ENCODE measurements around the gene MVK. TPM values are rescaled to one million over a fixed set of nuclear protein-coding genes. Genes with fewer than 3 reads are reported as not detected.

The MVK gene
- total and polyA plus RNA-seq, 2 experiments from 2014 or later, result 16.7 to 40.1 TPM

DNA sequence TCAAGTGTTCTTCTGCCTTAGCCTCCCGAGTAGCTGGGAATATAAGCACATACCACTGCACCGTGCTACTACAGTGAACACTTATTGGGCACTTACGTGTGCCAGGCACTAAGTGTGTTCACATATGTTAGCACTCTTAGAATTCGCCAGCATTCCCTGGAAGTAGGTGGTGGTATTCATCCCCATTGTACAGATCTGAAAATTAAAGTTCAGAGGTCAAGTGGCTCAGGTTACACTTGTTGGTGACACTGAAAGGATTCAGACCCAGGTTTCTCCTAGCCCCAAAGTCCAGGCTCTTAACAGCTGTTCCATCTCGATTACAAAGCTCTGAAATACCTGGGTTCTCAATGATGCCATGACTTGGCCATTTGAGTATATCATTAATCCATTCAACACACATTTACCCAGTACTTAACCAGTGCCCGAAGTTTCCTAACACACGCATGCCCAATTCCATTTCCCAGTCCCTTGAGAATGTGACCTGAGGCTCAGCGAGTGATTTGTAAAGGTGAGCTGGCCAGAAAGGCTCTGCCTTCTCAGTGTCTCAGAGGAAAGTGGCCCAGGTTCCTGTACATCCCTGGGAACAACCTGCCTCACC, 4.8 kb downstream of the MVK start:
- H3K27me3 Mint-ChIP-seq (ENCODE audit: insufficient read depth, low read depth, poor library complexity), result peaks cover 7% of the 10 kb centered on the region
- no peak for ATAC-seq
- Histone ChIP-seq H3K4me1 (ENCODE audit: insufficient read depth) (peaks cover 10% of the 10 kb centered on the region; the same call in 1 of the 2 replicates), H3K4me2 (no peak overlapping the region), H3K79me2 (replicated peaks; ENCODE audit: insufficient read depth) (peaks cover 25% of the 10 kb centered on the region), H3K4me3 (no peak overlapping the region), H3F3A (replicated peaks; ENCODE audit: low read depth) (no peaks in the 10 kb centered on the region), H2AFZ (no peak overlapping the region), H3K36me3 (ENCODE audit: insufficient read depth) (peaks cover 21% of the 10 kb centered on the region), H3K9me2 (ENCODE audit: insufficient read depth) (no peaks in the 10 kb centered on the region), H3K27me3 (ENCODE audit: insufficient read depth) (no peaks in the 10 kb centered on the region), H3K27ac (ENCODE audit: low read depth) (no peak overlapping the region), H4K20me1 (replicated peaks; ENCODE audit: insufficient read depth) (no peaks in the 10 kb centered on the region)
- TF ChIP-seq, protein P1, sequence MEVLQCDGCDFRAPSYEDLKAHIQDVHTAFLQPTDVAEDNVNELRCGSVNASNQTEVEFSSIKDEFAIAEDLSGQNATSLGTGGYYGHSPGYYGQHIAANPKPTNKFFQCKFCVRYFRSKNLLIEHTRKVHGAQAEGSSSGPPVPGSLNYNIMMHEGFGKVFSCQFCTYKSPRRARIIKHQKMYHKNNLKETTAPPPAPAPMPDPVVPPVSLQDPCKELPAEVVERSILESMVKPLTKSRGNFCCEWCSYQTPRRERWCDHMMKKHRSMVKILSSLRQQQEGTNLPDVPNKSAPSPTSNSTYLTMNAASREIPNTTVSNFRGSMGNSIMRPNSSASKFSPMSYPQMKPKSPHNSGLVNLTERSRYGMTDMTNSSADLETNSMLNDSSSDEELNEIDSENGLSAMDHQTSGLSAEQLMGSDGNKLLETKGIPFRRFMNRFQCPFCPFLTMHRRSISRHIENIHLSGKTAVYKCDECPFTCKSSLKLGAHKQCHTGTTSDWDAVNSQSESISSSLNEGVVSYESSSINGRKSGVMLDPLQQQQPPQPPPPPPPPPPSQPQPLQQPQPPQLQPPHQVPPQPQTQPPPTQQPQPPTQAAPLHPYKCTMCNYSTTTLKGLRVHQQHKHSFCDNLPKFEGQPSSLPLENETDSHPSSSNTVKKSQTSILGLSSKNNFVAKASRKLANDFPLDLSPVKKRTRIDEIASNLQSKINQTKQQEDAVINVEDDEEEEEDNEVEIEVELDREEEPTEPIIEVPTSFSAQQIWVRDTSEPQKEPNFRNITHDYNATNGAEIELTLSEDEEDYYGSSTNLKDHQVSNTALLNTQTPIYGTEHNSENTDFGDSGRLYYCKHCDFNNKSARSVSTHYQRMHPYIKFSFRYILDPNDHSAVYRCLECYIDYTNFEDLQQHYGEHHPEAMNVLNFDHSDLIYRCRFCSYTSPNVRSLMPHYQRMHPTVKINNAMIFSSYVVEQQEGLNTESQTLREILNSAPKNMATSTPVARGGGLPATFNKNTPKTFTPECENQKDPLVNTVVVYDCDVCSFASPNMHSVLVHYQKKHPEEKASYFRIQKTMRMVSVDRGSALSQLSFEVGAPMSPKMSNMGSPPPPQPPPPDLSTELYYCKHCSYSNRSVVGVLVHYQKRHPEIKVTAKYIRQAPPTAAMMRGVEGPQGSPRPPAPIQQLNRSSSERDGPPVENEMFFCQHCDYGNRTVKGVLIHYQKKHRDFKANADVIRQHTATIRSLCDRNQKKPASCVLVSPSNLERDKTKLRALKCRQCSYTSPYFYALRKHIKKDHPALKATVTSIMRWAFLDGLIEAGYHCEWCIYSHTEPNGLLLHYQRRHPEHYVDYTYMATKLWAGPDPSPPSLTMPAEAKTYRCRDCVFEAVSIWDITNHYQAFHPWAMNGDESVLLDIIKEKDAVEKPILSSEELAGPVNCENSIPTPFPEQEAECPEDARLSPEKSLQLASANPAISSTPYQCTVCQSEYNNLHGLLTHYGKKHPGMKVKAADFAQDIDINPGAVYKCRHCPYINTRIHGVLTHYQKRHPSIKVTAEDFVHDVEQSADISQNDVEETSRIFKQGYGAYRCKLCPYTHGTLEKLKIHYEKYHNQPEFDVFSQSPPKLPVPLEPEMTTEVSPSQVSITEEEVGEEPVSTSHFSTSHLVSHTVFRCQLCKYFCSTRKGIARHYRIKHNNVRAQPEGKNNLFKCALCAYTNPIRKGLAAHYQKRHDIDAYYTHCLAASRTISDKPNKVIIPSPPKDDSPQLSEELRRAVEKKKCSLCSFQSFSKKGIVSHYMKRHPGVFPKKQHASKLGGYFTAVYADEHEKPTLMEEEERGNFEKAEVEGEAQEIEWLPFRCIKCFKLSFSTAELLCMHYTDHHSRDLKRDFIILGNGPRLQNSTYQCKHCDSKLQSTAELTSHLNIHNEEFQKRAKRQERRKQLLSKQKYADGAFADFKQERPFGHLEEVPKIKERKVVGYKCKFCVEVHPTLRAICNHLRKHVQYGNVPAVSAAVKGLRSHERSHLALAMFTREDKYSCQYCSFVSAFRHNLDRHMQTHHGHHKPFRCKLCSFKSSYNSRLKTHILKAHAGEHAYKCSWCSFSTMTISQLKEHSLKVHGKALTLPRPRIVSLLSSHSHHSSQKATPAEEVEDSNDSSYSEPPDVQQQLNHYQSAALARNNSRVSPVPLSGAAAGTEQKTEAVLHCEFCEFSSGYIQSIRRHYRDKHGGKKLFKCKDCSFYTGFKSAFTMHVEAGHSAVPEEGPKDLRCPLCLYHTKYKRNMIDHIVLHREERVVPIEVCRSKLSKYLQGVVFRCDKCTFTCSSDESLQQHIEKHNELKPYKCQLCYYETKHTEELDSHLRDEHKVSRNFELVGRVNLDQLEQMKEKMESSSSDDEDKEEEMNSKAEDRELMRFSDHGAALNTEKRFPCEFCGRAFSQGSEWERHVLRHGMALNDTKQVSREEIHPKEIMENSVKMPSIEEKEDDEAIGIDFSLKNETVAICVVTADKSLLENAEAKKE (CRISPR knock-in tag; IDR thresholded peaks at IDR 0.05), result no peak
- TF ChIP-seq EZH2 (IDR thresholded peaks at IDR 0.05; ENCODE audit: low read depth, unreplicated experiment) (no peak), ZNF114 (CRISPR knock-in tag; IDR thresholded peaks at IDR 0.05) (no peak), CREB1 (CRISPR knock-in tag; IDR thresholded peaks at IDR 0.05; ENCODE audit: low read depth) (no peak), ZNF331 (CRISPR knock-in tag; IDR thresholded peaks at IDR 0.05; ENCODE audit: low read depth) (no peak), POLR2AphosphoS5 (IDR thresholded peaks at IDR 0.05; ENCODE audit: low read depth) (no peak), JUNB (IDR thresholded peaks at IDR 0.05; ENCODE audit: unreplicated experiment) (no peak), EZH2phosphoT487 (IDR thresholded peaks at IDR 0.05; ENCODE audit: unreplicated experiment) (no peak), NANOG (IDR thresholded peaks at IDR 0.05; ENCODE audit: borderline replicate concordance) (no peak), STAT1 (IDR thresholded peaks at IDR 0.05; ENCODE audit: unreplicated experiment) (no peak)
- TF ChIP-seq, protein P2, sequence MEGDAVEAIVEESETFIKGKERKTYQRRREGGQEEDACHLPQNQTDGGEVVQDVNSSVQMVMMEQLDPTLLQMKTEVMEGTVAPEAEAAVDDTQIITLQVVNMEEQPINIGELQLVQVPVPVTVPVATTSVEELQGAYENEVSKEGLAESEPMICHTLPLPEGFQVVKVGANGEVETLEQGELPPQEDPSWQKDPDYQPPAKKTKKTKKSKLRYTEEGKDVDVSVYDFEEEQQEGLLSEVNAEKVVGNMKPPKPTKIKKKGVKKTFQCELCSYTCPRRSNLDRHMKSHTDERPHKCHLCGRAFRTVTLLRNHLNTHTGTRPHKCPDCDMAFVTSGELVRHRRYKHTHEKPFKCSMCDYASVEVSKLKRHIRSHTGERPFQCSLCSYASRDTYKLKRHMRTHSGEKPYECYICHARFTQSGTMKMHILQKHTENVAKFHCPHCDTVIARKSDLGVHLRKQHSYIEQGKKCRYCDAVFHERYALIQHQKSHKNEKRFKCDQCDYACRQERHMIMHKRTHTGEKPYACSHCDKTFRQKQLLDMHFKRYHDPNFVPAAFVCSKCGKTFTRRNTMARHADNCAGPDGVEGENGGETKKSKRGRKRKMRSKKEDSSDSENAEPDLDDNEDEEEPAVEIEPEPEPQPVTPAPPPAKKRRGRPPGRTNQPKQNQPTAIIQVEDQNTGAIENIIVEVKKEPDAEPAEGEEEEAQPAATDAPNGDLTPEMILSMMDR (conservative IDR thresholded peaks at IDR 0.05; ENCODE audit: low read depth in 2 of 2), result no peak
- TF ChIP-seq, protein P3, sequence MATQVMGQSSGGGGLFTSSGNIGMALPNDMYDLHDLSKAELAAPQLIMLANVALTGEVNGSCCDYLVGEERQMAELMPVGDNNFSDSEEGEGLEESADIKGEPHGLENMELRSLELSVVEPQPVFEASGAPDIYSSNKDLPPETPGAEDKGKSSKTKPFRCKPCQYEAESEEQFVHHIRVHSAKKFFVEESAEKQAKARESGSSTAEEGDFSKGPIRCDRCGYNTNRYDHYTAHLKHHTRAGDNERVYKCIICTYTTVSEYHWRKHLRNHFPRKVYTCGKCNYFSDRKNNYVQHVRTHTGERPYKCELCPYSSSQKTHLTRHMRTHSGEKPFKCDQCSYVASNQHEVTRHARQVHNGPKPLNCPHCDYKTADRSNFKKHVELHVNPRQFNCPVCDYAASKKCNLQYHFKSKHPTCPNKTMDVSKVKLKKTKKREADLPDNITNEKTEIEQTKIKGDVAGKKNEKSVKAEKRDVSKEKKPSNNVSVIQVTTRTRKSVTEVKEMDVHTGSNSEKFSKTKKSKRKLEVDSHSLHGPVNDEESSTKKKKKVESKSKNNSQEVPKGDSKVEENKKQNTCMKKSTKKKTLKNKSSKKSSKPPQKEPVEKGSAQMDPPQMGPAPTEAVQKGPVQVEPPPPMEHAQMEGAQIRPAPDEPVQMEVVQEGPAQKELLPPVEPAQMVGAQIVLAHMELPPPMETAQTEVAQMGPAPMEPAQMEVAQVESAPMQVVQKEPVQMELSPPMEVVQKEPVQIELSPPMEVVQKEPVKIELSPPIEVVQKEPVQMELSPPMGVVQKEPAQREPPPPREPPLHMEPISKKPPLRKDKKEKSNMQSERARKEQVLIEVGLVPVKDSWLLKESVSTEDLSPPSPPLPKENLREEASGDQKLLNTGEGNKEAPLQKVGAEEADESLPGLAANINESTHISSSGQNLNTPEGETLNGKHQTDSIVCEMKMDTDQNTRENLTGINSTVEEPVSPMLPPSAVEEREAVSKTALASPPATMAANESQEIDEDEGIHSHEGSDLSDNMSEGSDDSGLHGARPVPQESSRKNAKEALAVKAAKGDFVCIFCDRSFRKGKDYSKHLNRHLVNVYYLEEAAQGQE (IDR thresholded peaks at IDR 0.05; ENCODE audit: unreplicated experiment), result no peak
- TF ChIP-seq, protein P4, sequence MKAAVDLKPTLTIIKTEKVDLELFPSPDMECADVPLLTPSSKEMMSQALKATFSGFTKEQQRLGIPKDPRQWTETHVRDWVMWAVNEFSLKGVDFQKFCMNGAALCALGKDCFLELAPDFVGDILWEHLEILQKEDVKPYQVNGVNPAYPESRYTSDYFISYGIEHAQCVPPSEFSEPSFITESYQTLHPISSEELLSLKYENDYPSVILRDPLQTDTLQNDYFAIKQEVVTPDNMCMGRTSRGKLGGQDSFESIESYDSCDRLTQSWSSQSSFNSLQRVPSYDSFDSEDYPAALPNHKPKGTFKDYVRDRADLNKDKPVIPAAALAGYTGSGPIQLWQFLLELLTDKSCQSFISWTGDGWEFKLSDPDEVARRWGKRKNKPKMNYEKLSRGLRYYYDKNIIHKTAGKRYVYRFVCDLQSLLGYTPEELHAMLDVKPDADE (IDR thresholded peaks at IDR 0.05), result no peak
- H3K4me1 Mint-ChIP-seq, result peaks cover 12% of the 10 kb centered on the region
- no peak overlapping the region for H3K27ac Mint-ChIP-seq
- no peaks in the 10 kb centered on the region for H3K9me3 Mint-ChIP-seq
- H3K36me3 Mint-ChIP-seq (ENCODE audit: low read depth), result peaks cover 51% of the 10 kb centered on the region
- H3K4me3 Mint-ChIP-seq, result no peak overlapping the region
- DNase-seq (ENCODE audit: low spot score), result no peak
